B cell (primary cell): ENCODE measurements around the gene TBCD. TPM values are rescaled to one million over a fixed set of nuclear protein-coding genes. Genes with fewer than 3 reads are reported as not detected.

ENCODE experiments used
- ATAC-seq: fragments of 200-7000 bp; cut with Tn5 transposase; one replicate; pipeline ENCODE4 v1.10.0; 2021; ENCODE audit warnings: low read depth, mild to moderate bottlenecking, moderate number of reproducible peaks, moderate library complexity
- CTCF ChIA-PET: fragments of 350-600 bp; sonication (Branson Sonifier 250); formaldehyde crosslinking; loops from one replicate; lab custom pipeline; 2021; ENCODE audit warnings: antibody characterized with exemption, inconsistent platforms; lab: Charles Lee
- POLR2A ChIA-PET: fragments of 350-600 bp; sonication (Branson Sonifier 250); formaldehyde crosslinking; loops from one replicate; lab custom pipeline; 2021; ENCODE audit warnings: antibody characterized with exemption; lab: Charles Lee
- DNase-seq: peaks from one replicate; pipeline ENCODE4 v3.0.0; 2013
- H2AFZ ChIP-seq: 2 replicates; pipeline ENCODE4 v1.6.1; 2012; ENCODE audit warnings: mild to moderate bottlenecking, low read depth, low read length; ENCODE audit not compliant: insufficient read depth, poor library complexity, severe bottlenecking
- H3K27ac ChIP-seq, 2 donors: 1 replicate in 1 of 2; 2 replicates in 1 of 2; pipeline ENCODE4 v1.5.1; 2012 to 2013; ENCODE audit warnings: low read length in 2 of 2, mild to moderate bottlenecking in 2 of 2, moderate library complexity in 1 of 2
- H3K27me3 ChIP-seq, 4 experiments: fragments of 200-600 bp in 1 of 4; sonication (generic) in 1 of 4; replicated peaks in 1 of 4; 1 replicate in 2 of 4; 2 replicates in 2 of 4; pipeline versions ENCODE4 v1.6.1 to v1.7.0; 2013 to 2016; ENCODE audit warnings: low read length in 3 of 4, mild to moderate bottlenecking in 2 of 4, mixed read lengths in 1 of 4, moderate library complexity in 1 of 4; ENCODE audit not compliant: insufficient read depth in 4 of 4, control insufficient read depth in 3 of 4; ENCODE audit errors: control extremely low read depth in 1 of 4
- H3K36me3 ChIP-seq, 2 experiments: replicated peaks in 1 of 2; 1 replicate in 1 of 2; 2 replicates in 1 of 2; pipeline versions ENCODE4 v1.6.1 to v1.7.1; 2013; ENCODE audit warnings: low read length in 1 of 2; ENCODE audit not compliant: insufficient read depth in 2 of 2, control insufficient read depth in 1 of 2; ENCODE audit errors: control extremely low read depth in 1 of 2, extremely low read depth in 1 of 2
- H3K4me1 ChIP-seq, 2 donors: fragments of 200-600 bp in 1 of 2; sonication (generic) in 1 of 2; 1 replicate in 1 of 2; 2 replicates in 1 of 2; pipeline versions ENCODE4 v1.5.1 to v1.6.1; 2013 to 2017; ENCODE audit warnings: low read length in 2 of 2; ENCODE audit not compliant: control insufficient read depth in 2 of 2, insufficient read depth in 2 of 2
- H3K4me2 ChIP-seq: replicated peaks from 2 replicates; pipeline ENCODE3; 2012; ENCODE audit warnings: mild to moderate bottlenecking, low read depth, low read length; ENCODE audit not compliant: poor library complexity, severe bottlenecking
- H3K4me3 ChIP-seq, 5 experiments: fragments of 200-600 bp in 1 of 5; sonication (generic) in 1 of 5; 1 replicate in 3 of 5; 2 replicates in 2 of 5; pipeline versions ENCODE4 v1.5.1 to v1.7.0; 2011 to 2016; ENCODE audit warnings: low read length in 4 of 5, mild to moderate bottlenecking in 4 of 5, low read depth in 2 of 5, control low read depth in 1 of 5, moderate library complexity in 1 of 5; ENCODE audit not compliant: insufficient read depth in 1 of 5; ENCODE audit errors: control extremely low read depth in 1 of 5, extremely low read depth in 1 of 5
- H3K79me2 ChIP-seq: fragments of 200-600 bp; sonication (generic); one replicate; pipeline ENCODE4 v1.6.0; 2016; ENCODE audit warnings: low read length; ENCODE audit not compliant: control insufficient read depth, insufficient read depth
- H3K9ac ChIP-seq: fragments of 200-600 bp; sonication (generic); 2 replicates; pipeline ENCODE4 v1.6.1; 2017; ENCODE audit warnings: mild to moderate bottlenecking, low read length, moderate library complexity
- H3K9me3 ChIP-seq, 3 donors: one replicate each; pipeline versions ENCODE4 v1.6.1 to v1.7.1; 2013; ENCODE audit warnings: low read length in 2 of 3; ENCODE audit not compliant: control insufficient read depth in 2 of 3, insufficient read depth in 1 of 3; ENCODE audit errors: control extremely low read depth in 1 of 3
- H4K20me1 ChIP-seq: 2 replicates; pipeline ENCODE4 v1.6.0; 2012; ENCODE audit warnings: mild to moderate bottlenecking, low read length; ENCODE audit not compliant: insufficient read depth, control insufficient read depth, poor library complexity, severe bottlenecking
- H3K27ac Mint-ChIP-seq: one replicate; pipeline ENCODE4 v1.8.0; 2021; ENCODE audit warnings: mixed read lengths
- H3K27me3 Mint-ChIP-seq: one replicate; pipeline ENCODE4 v1.8.0; 2021; ENCODE audit warnings: mixed read lengths
- H3K4me1 Mint-ChIP-seq: one replicate; pipeline ENCODE4 v1.8.0; 2021; ENCODE audit warnings: mixed read lengths
- H3K4me3 Mint-ChIP-seq: one replicate; pipeline ENCODE4 v1.8.0; 2021; ENCODE audit warnings: mixed read lengths
- H3K9me3 Mint-ChIP-seq: one replicate; pipeline ENCODE4 v1.8.0; 2022; ENCODE audit warnings: mixed read lengths; ENCODE audit not compliant: insufficient read depth
- EZH2 ChIP-seq: IDR thresholded peaks from 2 replicates; pipeline ENCODE4 v1.6.1; 2012; ENCODE audit warnings: borderline replicate concordance, low read depth, mild to moderate bottlenecking, moderate library complexity, low read length; ENCODE audit not compliant: insufficient read depth, poor library complexity, severe bottlenecking
- WGBS: methylation state at CpG from one replicate; pipeline ENCODE4 v1.1.5; 2013; ENCODE audit warnings: missing lambda C conversion rate; ENCODE audit not compliant: insufficient coverage; 5-methylcytosine and 5-hydroxymethylcytosine counted together
- intact Hi-C: fragments of 100-400 bp; cut with micrococcal nuclease; formaldehyde crosslinking; loops from one replicate; pipeline ENCODE4 v1.10.0; 2022
- polyA plus RNA-seq: library from polyadenylated mRNA; depleted of rRNA; stranded (reverse); fragments of >200 nt; gene quantifications from 2 replicates; pipeline ENCODE4 v1.2.3, GENCODE V29; 2012
- total RNA-seq, 2 donors: library from RNA; stranded (reverse); fragments of 120-200 nt in 1 of 2; gene quantifications; 1 replicate in 1 of 2; 2 replicates in 1 of 2; pipeline versions ENCODE4 v1.2.3 to v1.2.4, GENCODE V29; 2013 to 2022
- TF ChIP-seq, protein P1 (sequence below): fragments of 200-600 bp; IDR thresholded peaks from one replicate; pipeline ENCODE4 v1.8.0; 2022; ENCODE audit warnings: antibody characterized with exemption, mild to moderate bottlenecking

The TBCD gene
- total and polyA plus RNA-seq, 2 donors (not counting 1 experiment from before 2014, with no cell fraction given) = 60.8 to 101 TPM

DNA sequence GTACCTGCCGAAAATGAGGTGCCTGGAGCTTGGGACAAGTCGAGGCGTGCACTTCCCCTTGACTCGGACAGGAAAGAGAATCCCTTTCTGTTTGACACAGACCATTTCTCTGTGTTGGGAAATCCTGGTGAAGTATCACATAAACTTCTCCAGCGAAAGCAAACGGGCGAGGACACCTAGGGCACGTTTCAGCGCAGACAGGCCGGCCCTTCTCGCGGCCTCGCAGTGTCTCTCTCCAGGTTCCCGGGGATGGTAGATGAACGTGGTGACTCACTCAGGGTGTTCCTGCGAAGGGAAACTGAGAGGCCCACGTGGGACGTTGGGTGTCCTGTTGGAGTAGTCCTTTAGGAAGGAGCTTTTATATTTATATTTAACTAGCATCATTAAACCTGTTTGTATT lies 124.3 kb downstream of the TBCD start:
- Histone ChIP-seq H3K9me3 (peaks cover 0 to 5% (median 0%) of the 10 kb centered on the region in 3 donors), H3K36me3 (peaks cover 0 to 7% of the 10 kb centered on the region in 2 experiments), H4K20me1 (peaks cover 13% of the 10 kb centered on the region), H3K27ac (no peak overlapping the region), H3K4me3 (no peak overlapping the region), H3K27me3 (peaks cover 0 to 14% (median 0%) of the 10 kb centered on the region in 4 experiments), H3K4me1 (peaks cover 25 to 27% of the 10 kb centered on the region in 2 donors), H2AFZ (no peak overlapping the region), H3K79me2 (peaks cover 36% of the 10 kb centered on the region), H3K9ac (no peak overlapping the region), H3K4me2 (no peak overlapping the region)
- Mint-ChIP-seq H3K27ac (no peak overlapping the region), H3K4me3 (no peak overlapping the region), H3K27me3 (no peaks in the 10 kb centered on the region), H3K4me1 (peaks cover 28% of the 10 kb centered on the region), H3K9me3 (no peaks in the 10 kb centered on the region)
- ATAC-seq = no peak
- intact Hi-C loops = no loop called here
- DNase-seq = no peak
- ChIA-PET CTCF (interaction anchor here (0.8 to 3.0 kb wide), 4 partner anchors 9 to 95 kb away, joined by 3 to 21 read pairs (median 6); no protein-coding TSS in a partner anchor), POLR2A (no interaction called here)
- WGBS = 85% methylated on average over 12 of the region's 18 CpGs
- TF ChIP-seq EZH2 = no peak
- TF ChIP-seq, protein P1, sequence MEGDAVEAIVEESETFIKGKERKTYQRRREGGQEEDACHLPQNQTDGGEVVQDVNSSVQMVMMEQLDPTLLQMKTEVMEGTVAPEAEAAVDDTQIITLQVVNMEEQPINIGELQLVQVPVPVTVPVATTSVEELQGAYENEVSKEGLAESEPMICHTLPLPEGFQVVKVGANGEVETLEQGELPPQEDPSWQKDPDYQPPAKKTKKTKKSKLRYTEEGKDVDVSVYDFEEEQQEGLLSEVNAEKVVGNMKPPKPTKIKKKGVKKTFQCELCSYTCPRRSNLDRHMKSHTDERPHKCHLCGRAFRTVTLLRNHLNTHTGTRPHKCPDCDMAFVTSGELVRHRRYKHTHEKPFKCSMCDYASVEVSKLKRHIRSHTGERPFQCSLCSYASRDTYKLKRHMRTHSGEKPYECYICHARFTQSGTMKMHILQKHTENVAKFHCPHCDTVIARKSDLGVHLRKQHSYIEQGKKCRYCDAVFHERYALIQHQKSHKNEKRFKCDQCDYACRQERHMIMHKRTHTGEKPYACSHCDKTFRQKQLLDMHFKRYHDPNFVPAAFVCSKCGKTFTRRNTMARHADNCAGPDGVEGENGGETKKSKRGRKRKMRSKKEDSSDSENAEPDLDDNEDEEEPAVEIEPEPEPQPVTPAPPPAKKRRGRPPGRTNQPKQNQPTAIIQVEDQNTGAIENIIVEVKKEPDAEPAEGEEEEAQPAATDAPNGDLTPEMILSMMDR = no peak

DNA sequence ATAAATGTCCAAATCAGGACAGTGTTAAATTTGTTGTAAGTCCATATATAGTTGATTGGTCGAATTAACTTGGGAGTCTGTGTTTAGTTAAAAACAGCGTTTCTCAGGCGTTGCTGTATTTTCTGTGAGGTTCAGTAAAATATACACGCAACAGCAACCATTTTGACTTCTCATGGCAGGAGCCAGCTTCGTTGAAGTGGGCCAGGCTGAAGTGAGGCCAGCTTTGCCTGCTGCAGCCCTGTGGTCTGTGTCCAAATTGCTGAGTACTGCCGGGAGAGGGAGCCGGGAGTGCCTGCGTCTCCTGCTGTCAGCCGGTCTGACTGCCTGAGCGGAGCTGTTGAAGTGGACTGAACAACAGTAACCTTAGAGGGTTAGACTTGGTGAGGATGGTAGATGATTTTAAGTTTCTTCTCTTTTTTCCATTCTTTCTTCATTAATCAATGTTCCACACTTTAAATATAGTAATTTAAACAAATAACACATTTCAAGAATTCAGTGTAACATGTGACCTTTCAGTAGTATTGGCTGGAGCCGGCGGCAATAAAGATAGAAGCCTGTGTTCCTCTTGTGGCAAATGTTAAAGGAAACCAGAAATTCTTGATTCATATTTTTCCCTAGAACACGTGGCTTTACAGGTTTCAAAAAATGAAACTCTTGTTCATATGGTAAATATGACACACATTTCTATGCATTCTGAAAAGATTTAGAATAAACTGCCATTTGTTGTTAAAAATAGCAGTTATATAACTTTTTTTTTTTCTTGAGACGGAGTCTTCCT lies 124.9 kb downstream of the TBCD start:
- no peak for TF ChIP-seq EZH2
- TF ChIP-seq, protein P1 = no peak
- no peak for ATAC-seq

More for the DNA sequence above, 124.9 kb downstream of the TBCD start:
- Histone ChIP-seq H3K27me3 (peaks cover 0 to 14% (median 0%) of the 10 kb centered on the region in 4 experiments), H3K9ac (no peak overlapping the region), H3K27ac (no peak overlapping the region), H3K4me2 (no peak overlapping the region), H3K4me1 (peaks cover 19 to 20% of the 10 kb centered on the region in 2 donors), H2AFZ (no peak overlapping the region), H3K4me3 (no peak overlapping the region), H3K9me3 (peaks cover 0 to 5% (median 0%) of the 10 kb centered on the region in 3 donors), H4K20me1 (peaks cover 10% of the 10 kb centered on the region), H3K79me2 (peaks cover 35% of the 10 kb centered on the region), H3K36me3 (peaks cover 0 to 7% of the 10 kb centered on the region in 2 experiments)
- H3K9me3 Mint-ChIP-seq = no peaks in the 10 kb centered on the region
- DNase-seq = no peak
- no peak overlapping the region for H3K4me3 Mint-ChIP-seq
- peaks cover 25% of the 10 kb centered on the region for H3K4me1 Mint-ChIP-seq
- ChIA-PET POLR2A (no interaction called here), CTCF (interaction anchor here (0.8 to 3.0 kb wide), 3 partner anchors 8 to 96 kb away, joined by 3 to 21 read pairs (median 6); no protein-coding TSS in a partner anchor)
- no peaks in the 10 kb centered on the region for H3K27me3 Mint-ChIP-seq
- intact Hi-C loops = no loop called here
- no peak overlapping the region for H3K27ac Mint-ChIP-seq
- 66% methylated on average over 8 of the region's 14 CpGs for WGBS
